ENCODE results near the gene SLC49A3.
"Not testable (repeated sequence)": the region's sequence is repeated elsewhere in the genome, so short reads cannot be mapped to it uniquely, and the experiment has no call there.

Gene SLC49A3

DNA sequence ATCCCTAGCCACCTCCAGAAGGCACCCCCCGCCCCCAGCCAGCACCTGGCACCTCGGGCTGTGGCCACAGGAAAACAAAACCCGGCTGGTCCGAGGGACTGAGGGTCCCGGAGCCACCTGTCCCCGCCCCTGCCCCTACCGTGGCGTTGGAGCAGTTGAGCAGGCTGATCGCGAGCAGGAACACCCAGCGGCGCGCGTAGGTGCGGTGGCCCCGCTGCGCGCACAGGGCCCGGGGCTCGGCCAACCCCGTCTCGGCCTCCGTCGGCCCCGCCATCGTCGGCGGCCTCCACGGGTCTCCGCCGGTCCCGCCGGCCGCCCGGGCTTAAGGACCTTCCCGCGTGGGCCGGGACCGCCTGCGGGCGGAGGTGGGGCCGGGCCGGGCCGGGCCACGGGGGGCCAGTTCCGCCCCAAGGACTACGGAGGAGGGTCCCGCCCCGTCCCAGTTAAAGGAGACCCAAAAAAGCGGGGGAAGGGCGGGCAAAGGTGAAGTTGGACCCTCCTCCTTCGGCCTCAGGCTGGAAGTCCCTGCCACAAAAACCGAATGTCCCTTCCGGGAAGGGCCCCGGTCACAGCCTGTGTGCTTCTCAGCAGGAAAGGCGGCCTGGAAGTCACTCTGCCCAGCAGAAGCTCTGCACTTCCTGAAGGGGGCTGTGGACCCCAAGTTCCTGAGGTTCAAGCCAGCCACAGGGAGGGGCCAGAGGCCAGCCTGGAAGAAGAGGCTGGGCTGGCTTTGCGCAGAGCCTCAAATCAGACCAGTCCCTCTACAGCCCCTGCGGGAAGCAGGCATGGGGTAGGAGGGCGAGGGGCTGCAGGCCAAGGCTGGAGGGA lies at the start of gene SLC49A3:
TSS of gene SLC49A3 (minus strand) at position 298 of the 828 bp plus-strand sequence. CDS start at position 274, 24 bp downstream.
- no peak for DNase-seq

DNA sequence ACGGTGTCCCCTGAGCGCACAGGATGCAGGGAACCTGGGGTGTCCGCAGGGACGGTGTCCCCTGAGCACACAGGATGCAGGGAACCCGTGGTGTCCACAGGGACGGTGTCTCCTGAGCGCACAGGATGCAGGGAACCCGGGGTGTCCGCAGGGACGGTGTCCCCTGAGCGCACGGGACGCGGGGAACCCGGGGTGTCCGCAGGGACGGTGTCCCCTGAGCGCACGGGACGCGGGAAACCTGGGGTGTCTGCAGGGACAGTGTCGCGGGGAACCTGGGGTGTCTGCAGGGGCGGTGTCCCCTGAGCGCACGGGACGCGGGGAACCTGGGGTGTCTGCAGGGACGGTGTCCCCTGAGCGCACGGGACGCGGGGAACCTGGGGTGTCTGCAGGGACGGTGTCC lies 47.6 kb upstream of the SLC49A3 start:
- DNase-seq: not testable (repeated sequence)

GRCh38 chr4:735583-735982 lies 46.6 kb upstream of the SLC49A3 start:
- DNase-seq: no peak

DNA sequence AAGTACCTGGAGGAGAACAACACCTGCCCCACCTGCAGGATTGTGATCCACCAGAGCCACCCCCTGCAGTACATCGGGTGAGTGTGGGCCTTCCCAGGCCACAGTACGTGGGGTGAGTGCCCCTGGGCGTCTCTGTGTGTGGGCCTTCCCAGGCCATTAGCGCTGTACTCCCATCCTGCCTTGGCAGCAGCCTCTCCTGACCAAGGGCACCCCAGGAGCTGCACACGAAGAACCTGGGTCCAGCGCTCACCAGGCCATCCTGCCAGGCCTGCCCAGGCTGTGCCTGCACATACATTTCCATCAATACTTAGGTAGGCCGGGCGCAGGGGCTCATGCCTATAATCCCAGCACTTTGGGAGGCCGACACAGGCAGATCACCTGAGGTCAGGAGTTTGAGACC lies 46.0 kb upstream of the SLC49A3 start:
- no peak for DNase-seq

DNA sequence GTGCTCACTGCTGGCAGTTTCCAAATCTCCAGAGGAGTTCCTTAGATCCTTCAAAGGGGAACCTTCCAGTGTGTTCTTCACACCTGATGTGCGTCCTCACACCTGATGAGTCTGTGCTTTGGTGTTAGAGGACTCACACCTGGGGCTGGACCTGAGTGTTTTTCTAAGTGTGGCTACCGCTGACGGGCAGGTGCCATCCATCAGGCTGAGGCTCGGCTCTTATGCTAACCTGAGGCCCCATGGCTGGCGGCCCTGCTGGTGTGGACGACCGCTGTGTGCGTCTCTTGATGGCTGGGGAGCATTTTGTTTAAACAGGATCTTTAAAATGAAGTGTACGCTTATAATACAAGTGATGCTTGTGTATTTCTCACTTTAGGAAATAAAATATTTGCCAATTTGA lies 45.1 kb upstream of the SLC49A3 start:
- no peak for DNase-seq

DNA sequence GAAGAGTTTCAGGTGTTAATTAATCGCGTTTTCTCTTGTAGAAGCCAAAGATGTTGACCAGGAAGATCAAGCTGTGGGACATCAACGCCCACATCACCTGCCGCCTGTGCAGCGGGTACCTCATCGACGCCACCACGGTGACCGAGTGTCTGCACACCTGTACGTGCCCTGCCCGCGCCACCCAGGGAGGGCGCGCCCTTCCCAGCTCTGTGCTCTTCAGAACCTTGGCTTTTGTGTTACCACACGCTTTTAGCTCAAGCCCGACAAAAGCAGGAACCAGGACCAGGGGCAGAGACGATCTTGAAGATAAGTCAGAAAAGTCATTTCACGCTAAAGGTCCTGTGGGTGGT lies 44.7 kb upstream of the SLC49A3 start:
- DNase-seq: no peak

- DNase-seq: peak; percentile 85
Observed at GRCh38 chr4:732911-733630, 44.1 kb upstream of the SLC49A3 start.

GRCh38 chr4:732486-732885 lies 43.5 kb upstream of the SLC49A3 start:
- peak; percentile 28 for DNase-seq

- DNase-seq: peak; percentile 25
Observed at GRCh38 chr4:731954-732353, 43.0 kb upstream of the SLC49A3 start.

GRCh38 chr4:730946-731904 lies 42.3 kb upstream of the SLC49A3 start:
- DNase-seq: not testable (repeated sequence)

GRCh38 chr4:730511-730910 lies 41.6 kb upstream of the SLC49A3 start:
- DNase-seq: no peak

DNA sequence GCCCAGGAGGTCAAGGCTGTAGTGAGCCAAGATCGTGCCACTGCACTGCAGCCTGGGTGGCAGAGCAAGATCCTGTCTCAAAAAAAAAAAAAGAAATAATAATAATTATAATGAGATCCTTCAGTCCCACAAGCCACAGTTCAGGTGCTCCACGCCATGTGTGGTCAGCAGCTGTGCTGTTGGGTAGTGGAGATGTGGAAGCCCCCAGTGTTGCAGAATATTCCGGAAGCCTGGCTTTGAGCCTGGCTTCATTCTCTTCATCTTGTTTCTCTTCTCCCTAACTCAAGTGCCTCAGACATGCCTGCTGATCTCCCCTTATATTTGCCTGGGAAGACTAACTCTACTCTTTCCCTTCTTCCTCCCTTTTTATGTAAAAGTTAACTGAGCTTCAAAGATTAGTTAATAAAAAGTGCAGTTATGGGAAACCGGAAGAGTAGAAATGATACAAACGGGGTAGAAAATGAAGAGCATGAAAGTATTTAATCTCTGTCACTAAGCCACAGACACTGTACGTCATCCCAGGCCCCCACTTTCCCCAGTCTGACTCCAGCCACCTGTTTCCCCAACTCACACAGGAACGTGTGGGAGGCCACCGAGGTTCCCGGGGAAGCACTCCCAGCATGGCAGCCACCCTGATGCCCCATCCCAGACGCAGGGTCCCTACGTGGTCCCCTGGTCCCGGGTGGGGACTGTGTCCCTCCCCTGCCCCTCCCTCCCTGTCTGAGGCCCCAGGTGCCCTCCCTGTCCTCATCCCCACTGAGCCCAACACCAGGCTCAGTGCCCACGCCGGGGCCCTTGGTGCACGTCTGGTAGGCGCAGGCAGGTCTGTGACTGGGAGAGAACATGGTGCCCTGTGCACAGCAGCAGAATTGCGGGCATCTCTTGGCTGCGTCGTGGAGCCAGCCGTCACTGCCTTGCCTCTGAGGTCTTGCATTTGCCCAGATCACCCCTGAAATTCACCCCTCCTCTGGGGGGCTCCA lies 40.7 kb upstream of the SLC49A3 start:
- DNase-seq: no peak

- no peak for DNase-seq
Observed at GRCh38 chr4:727576-727975, 38.6 kb upstream of the SLC49A3 start.

GRCh38 chr4:726838-727237 lies 37.9 kb upstream of the SLC49A3 start:
- DNase-seq: no peak

DNA sequence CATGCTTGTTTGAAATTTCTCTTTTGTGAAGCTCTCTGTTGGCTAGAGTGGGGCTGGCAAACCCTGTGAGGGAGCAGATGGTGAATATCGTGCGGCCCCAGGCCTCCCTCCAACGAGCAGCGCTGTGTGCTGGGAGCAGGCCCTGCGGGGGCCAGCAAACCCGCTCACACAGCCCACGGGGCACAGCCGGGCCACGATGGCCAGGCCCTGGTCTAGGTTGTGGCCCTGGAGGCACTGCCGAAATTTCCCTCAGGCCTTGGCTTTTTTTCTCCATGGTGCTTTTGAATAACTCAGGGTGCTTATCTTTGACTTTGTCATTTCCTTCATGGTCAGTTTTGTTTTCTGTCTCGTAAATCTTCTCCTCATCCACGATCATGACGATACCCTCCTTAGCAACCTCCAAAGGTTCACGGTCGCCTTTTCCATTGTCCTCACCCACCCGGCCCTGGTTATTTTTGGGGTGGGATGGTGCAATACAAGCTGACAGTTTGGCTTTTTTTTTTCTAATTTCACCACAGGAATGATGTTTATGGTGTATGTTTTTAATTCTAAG lies 37.4 kb upstream of the SLC49A3 start:
- peak; percentile 12 for DNase-seq

DNA sequence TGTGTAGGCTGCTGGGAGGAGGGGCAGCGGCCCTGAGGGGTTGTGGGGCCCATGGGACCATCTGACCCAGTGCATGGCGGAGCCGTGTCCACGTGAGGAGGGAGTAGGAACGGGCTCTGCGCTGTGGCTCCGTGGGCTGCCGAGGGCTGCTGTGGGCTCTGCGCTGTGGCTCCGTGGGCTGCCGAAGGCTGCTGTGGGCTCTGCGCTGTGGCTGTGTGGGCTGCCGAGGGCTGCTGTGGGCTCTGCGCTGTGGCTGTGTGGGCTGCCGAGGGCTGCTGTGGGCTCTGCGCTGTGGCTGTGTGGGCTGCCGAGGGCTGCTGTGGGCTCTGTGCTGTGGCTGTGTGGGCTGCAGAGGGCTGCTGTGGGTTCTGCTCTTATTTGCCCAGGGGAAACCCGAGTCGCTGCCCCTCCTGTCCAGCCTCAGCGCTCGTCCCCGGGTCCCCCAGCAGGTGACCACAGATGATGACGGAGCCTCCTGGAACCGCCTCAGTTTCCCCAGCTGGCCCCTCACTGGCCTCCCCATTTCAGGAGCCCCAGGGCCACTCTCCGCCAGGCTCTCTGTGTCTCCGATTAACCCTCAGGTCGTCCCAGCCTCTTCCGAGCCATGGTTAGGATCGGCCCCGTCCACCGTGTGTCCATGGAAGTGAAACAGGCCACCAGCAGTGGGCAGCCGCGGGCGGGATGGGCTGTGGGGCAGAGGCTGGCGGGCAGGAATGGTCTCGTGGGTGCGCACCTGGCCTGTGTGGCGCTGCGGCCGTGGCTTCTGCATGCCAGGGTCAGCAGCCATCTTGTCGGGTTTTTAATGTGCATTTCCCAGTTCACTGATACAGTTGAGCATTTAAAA lies 36.7 kb upstream of the SLC49A3 start:
- DNase-seq: no peak

- DNase-seq: no peak
Observed at GRCh38 chr4:723751-724530, 35.0 kb upstream of the SLC49A3 start.

- no peak for DNase-seq
Observed at GRCh38 chr4:722851-723360, 34.0 kb upstream of the SLC49A3 start.

- DNase-seq: no peak
Observed at GRCh38 chr4:722169-722725, 33.3 kb upstream of the SLC49A3 start.

All from hematopoietic multipotent progenitor cell treated with erythropoietin and hydrocortisone succinate and interleukin-3 and kit ligand, for 8 days (in vitro differentiated cells).